OCI-LY7 (cell line): ENCODE data around the gene COLEC12. TPM values are rescaled to one million over a fixed set of nuclear protein-coding genes. Genes with fewer than 3 reads are reported as not detected.

ENCODE experiments used
- BruUV-seq: library from RNA; stranded (reverse); fragments of 400-500 nt; replicated peaks from 2 replicates; lab custom pipeline; 2021; lab: Mats Ljungman, UMichigan
- CTCF ChIA-PET: fragments of 300-600 bp; sonication (Branson Sonifier 250); formaldehyde crosslinking; loops from one replicate; lab custom pipeline; 2022; ENCODE audit warnings: antibody characterized with exemption; ENCODE audit not compliant: unreplicated experiment; lab: Charles Lee
- POLR2A ChIA-PET: fragments of 300-600 bp; sonication (Branson Sonifier 250); formaldehyde crosslinking; loops from one replicate; lab custom pipeline; 2022; ENCODE audit warnings: antibody characterized with exemption; lab: Charles Lee
- DNase-seq: peaks from one replicate; pipeline ENCODE4 v3.0.0-alpha.2; 2015; ENCODE audit warnings: low spot score
- H2AFZ ChIP-seq: fragments of 200-600 bp; sonication (generic), shearing (Covaris generic); 2 replicates; pipeline ENCODE4 v1.6.1; 2014; ENCODE audit warnings: mild to moderate bottlenecking, antibody characterized with exemption, low read length, moderate library complexity
- H3K27ac ChIP-seq: fragments of 200-600 bp; sonication (generic); 2 replicates; pipeline ENCODE4 v1.5.1; 2014; ENCODE audit warnings: mixed run types, low read depth, mild to moderate bottlenecking, moderate library complexity, low read length, inconsistent platforms; ENCODE audit not compliant: poor library complexity, severe bottlenecking
- H3K36me3 ChIP-seq: fragments of 200-600 bp; sonication (generic); 2 replicates; pipeline ENCODE4 v1.6.1; 2014; ENCODE audit warnings: mild to moderate bottlenecking, antibody characterized with exemption, low read length, moderate library complexity, mixed read lengths; ENCODE audit not compliant: insufficient read depth
- H3K4me1 ChIP-seq: fragments of 200-600 bp; sonication (generic); 2 replicates; pipeline ENCODE4 v1.5.1; 2014; ENCODE audit warnings: mild to moderate bottlenecking, low read length; ENCODE audit not compliant: insufficient read depth, poor library complexity, severe bottlenecking
- H3K4me2 ChIP-seq: fragments of 200-600 bp; sonication (generic); 2 replicates; pipeline ENCODE4 v1.6.1; 2014; ENCODE audit warnings: mild to moderate bottlenecking, low read length
- H3K4me3 ChIP-seq: fragments of 200-600 bp; sonication (generic); 2 replicates; pipeline ENCODE4 v1.5.1; 2014; ENCODE audit warnings: mild to moderate bottlenecking, low read depth, low read length; ENCODE audit not compliant: poor library complexity, severe bottlenecking
- H3K79me2 ChIP-seq: fragments of 200-600 bp; sonication (generic); 2 replicates; pipeline ENCODE4 v1.6.1; 2016; ENCODE audit warnings: low read depth, mild to moderate bottlenecking, low read length, moderate library complexity, mixed read lengths; ENCODE audit not compliant: insufficient read depth
- H3K9me2 ChIP-seq: fragments of 200-600 bp; sonication (generic); 2 replicates; pipeline ENCODE4 v1.6.1; 2016; ENCODE audit warnings: mild to moderate bottlenecking, low read length, mixed read lengths; ENCODE audit not compliant: insufficient read depth
- H3K9me3 ChIP-seq: fragments of 200-600 bp; sonication (generic); 2 replicates; pipeline ENCODE4 v1.6.1; 2014; ENCODE audit warnings: mild to moderate bottlenecking, mixed run types, low read length, mixed read lengths
- H4K20me1 ChIP-seq: fragments of 200-600 bp; sonication (generic); 2 replicates; pipeline ENCODE4 v1.6.1; 2014; ENCODE audit warnings: mild to moderate bottlenecking, antibody characterized with exemption, low read length, moderate library complexity, mixed read lengths; ENCODE audit not compliant: insufficient read depth
- CTCF ChIP-seq: fragments of 200-600 bp; sonication (generic); conservative IDR thresholded peaks from 2 replicates; pipeline ENCODE4 v1.5.1; 2014; ENCODE audit warnings: mild to moderate bottlenecking, antibody characterized with exemption, low read length, moderate library complexity, mixed read lengths
- EZH2phosphoT487 ChIP-seq: fragments of 200-600 bp; sonication (generic); IDR thresholded peaks from 2 replicates; pipeline ENCODE4 v1.6.1; 2018; ENCODE audit warnings: low read depth, borderline replicate concordance, mild to moderate bottlenecking, mixed run types, antibody characterized with exemption, low read length, moderate library complexity, mixed read lengths
- intact Hi-C: fragments of 100-400 bp; cut with micrococcal nuclease; formaldehyde crosslinking; loops from one replicate; pipeline ENCODE4 v1.10.0; 2022; ENCODE audit not compliant: unreplicated experiment
- total RNA-seq, 2 experiments: library from RNA; depleted of rRNA in 1 of 2; stranded (reverse); fragments of >200 nt in 1 of 2; shearing (Covaris generic) in 1 of 2; gene quantifications; 2 replicates each; pipeline ENCODE4 v1.2.3, GENCODE V29; 2014 to 2022

Gene COLEC12
- total RNA-seq, 2 experiments from 2014 or later: not detected

DNA sequence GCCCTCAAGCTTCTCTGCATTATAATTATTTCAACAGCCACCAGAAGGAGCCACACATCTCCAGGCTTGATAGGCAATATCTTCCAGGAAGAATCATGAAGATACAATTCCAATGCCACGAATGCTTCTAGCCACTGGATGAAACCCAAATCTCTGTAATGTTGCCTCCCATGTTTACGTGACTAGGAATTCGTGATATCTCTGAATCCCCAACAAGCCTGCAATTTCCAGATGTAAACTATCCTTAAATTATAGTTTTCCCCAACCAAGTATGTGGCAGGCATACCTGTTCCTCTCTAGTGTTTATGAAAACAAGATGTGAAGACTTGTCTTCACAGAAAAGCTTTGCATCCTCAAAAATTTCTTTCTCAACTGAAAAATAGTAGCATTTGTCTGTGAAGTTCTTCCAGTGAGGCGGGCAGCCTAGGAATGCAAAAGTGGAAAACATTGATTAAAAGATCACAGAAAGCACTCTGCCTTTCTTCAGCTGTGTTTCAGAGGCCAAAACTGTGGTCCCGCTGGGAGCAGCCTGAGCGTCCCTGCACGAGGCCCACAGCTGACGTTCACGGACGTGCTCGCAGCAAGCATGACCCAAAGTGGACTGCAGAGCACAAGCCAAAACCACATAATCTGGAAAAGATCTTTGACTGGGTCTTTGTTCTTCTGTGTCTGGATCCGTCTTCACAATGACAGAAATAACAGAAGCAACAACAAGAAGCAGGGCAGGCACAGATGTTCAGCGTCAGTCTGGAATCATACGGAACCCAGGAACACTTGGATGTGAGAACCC is 167.6 kb downstream of the COLEC12 start:
- no peak for DNase-seq
- ChIA-PET CTCF (no interaction called here), POLR2A (no interaction called here)
- H3K79me2 ChIP-seq: no peaks in the 10 kb centered on the region
- no peak overlapping the region for H3K27ac ChIP-seq
- BruUV-seq: no TSS peak
- H3K4me1 ChIP-seq: no peaks in the 10 kb centered on the region
- no peak for TF ChIP-seq CTCF
- TF ChIP-seq EZH2phosphoT487: no peak
- no peaks in the 10 kb centered on the region for H4K20me1 ChIP-seq
- intact Hi-C loops: no loop called here
- H3K4me3 ChIP-seq: no peak overlapping the region
- no peak overlapping the region for H2AFZ ChIP-seq
- H3K9me2 ChIP-seq: no peaks in the 10 kb centered on the region
- no peaks in the 10 kb centered on the region for H3K36me3 ChIP-seq
- H3K9me3 ChIP-seq: no peaks in the 10 kb centered on the region
- no peak overlapping the region for H3K4me2 ChIP-seq

DNA sequence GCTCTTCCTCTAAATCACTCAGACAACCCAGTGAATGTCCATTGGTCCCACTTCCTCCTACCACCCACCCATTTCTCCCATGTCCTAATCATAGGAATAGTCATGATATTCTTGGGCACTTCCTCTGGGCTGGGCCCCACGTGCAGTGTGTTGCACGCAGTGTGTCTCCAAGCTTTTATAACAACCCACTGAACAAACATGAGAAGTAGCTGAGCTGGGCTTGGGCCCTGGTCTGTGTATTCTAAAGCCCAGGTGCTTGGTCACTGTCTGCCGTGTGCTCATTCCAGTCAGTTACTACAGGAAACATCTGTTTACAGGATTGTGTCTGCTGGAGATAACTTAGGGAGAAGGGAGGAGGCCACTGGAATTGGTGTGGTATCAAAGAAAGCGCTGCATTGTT is 168.5 kb downstream of the COLEC12 start:
- no peak for DNase-seq
- Histone ChIP-seq H3K4me1 (no peaks in the 10 kb centered on the region), H3K27ac (no peak overlapping the region), H3K9me2 (no peaks in the 10 kb centered on the region), H2AFZ (no peak overlapping the region), H3K36me3 (no peaks in the 10 kb centered on the region), H3K79me2 (no peaks in the 10 kb centered on the region), H3K9me3 (no peaks in the 10 kb centered on the region), H3K4me2 (no peak overlapping the region), H4K20me1 (no peaks in the 10 kb centered on the region), H3K4me3 (no peak overlapping the region)
- TF ChIP-seq CTCF: no peak
- TF ChIP-seq EZH2phosphoT487: no peak
- CTCF ChIA-PET: no interaction called here
- no TSS peak for BruUV-seq
- POLR2A ChIA-PET: no interaction called here
- intact Hi-C loops: no loop called here

GRCh38 chr18:331221-331821 is 169.2 kb downstream of the COLEC12 start:
- no peaks in the 10 kb centered on the region for H3K9me2 ChIP-seq
- CTCF ChIA-PET: no interaction called here
- POLR2A ChIA-PET: no interaction called here
- no TSS peak for BruUV-seq
- H3K27ac ChIP-seq: no peak overlapping the region
- no peak overlapping the region for H3K4me2 ChIP-seq
- TF ChIP-seq CTCF (no peak), EZH2phosphoT487 (no peak)
- no peaks in the 10 kb centered on the region for H3K9me3 ChIP-seq
- H3K79me2 ChIP-seq: no peaks in the 10 kb centered on the region
- no peak overlapping the region for H3K4me3 ChIP-seq
- DNase-seq: no peak
- H3K36me3 ChIP-seq: no peaks in the 10 kb centered on the region
- H3K4me1 ChIP-seq: no peaks in the 10 kb centered on the region
- H2AFZ ChIP-seq: no peak overlapping the region
- intact Hi-C loops: no loop called here
- no peaks in the 10 kb centered on the region for H4K20me1 ChIP-seq
